GM19193 (cell line): Measurements from ENCODE around the gene PEX6.

Experiments
- POLR2A ChIP-seq: IDR thresholded peaks from 4 replicates; pipeline ENCODE4 v1.6.1; 2011; ENCODE audit not compliant: insufficient read depth, insufficient read length; ENCODE audit errors: extremely low read depth

The PEX6 gene

GRCh38 chr6:42937548-42938427, 41.2 kb downstream of the PEX6 start:
- no peak for TF ChIP-seq POLR2A

GRCh38 chr6:42936398-42936797, 42.6 kb downstream of the PEX6 start:
- no peak for TF ChIP-seq POLR2A

GRCh38 chr6:42935322-42935721, 43.7 kb downstream of the PEX6 start:
- TF ChIP-seq POLR2A: no peak

GRCh38 chr6:42933205-42933604, 45.8 kb downstream of the PEX6 start:
- TF ChIP-seq POLR2A: no peak

- TF ChIP-seq POLR2A: no peak
These were observed 46.6 kb downstream of the PEX6 start for GRCh38 chr6:42932412-42932811.

- TF ChIP-seq POLR2A: no peak
These were observed 49.1 kb downstream of the PEX6 start for GRCh38 chr6:42929821-42930360.

GRCh38 chr6:42928986-42929820, 49.8 kb downstream of the PEX6 start, which contains the start of gene CNPY3:
Gene CNPY3, plus strand, starts transcription at chr6:42929480. Its CDS starts 91 bp downstream, at chr6:42929571.
- peak; percentile 82 for TF ChIP-seq POLR2A

- no peak for TF ChIP-seq POLR2A
These were observed 53.6 kb downstream of the PEX6 start for GRCh38 chr6:42925248-42925857.

- no peak for TF ChIP-seq POLR2A
These were observed 55.3 kb downstream of the PEX6 start for GRCh38 chr6:42923666-42924065.

GRCh38 chr6:42921801-42922200, 57.2 kb downstream of the PEX6 start:
- TF ChIP-seq POLR2A: no peak

- TF ChIP-seq POLR2A: no peak
These were observed 62.7 kb downstream of the PEX6 start for GRCh38 chr6:42916288-42916687.

GRCh38 chr6:42915732-42916131, 63.2 kb downstream of the PEX6 start, which contains the start of gene PTCRA:
Gene PTCRA, plus strand, starts transcription at chr6:42916053. Its CDS starts 17 bp downstream, at chr6:42916070.
- TF ChIP-seq POLR2A: no peak

GRCh38 chr6:42914546-42914945, 64.4 kb downstream of the PEX6 start:
- TF ChIP-seq POLR2A: no peak
